ENCODE measurements around the gene GHR.
"Not testable (repeated sequence)": the region's sequence is repeated elsewhere in the genome, so short reads cannot be mapped to it uniquely, and the experiment has no call there.

The GHR gene

DNA sequence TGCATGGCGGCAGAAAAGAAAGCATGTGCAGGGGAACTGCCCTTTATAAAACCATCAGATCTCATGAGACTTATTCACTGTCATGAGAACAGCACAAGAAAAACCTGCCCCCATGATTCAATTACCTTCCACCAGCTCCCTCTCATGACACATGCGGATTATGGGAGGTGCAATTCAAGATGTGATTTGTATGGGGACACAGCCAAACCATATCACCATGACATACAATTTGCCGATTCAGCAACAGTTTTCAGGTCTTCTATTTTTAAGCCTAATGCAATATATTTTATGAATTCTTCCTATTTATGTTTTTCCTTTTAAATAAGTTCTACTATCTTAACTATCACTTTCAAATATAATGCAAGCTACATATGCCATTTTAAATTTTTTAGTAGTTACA, 242.6 kb downstream of the GHR start:
- no peak for TF ChIP-seq ZNF274 (IDR thresholded peaks at IDR 0.05; ENCODE audit: low read depth, low read length)
- H3K4me3 ChIP-seq (ENCODE audit: low read length) = no peak overlapping the region

DNA sequence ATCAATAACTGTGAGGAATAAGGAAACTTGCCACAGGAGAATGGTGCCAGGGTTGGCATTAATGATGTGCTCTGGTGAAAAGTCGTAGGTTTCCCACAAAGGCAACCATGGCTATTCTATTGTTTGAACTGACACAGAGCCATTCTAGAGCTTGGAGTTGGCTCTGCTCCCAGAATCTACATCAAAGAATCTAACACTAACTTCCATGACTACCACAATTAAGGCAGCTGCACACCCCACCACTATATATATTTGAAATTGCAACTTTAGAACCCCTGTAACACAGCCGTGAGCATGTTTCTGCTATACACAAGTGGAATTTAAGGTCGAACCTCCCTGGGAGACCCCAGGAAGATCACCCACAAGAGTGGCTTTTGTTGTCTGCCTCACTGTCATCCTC, 243.6 kb downstream of the GHR start:
- TF ChIP-seq ZNF274 (IDR thresholded peaks at IDR 0.05; ENCODE audit: low read depth, low read length) = no peak
- no peak overlapping the region for H3K4me3 ChIP-seq (ENCODE audit: low read length)

DNA sequence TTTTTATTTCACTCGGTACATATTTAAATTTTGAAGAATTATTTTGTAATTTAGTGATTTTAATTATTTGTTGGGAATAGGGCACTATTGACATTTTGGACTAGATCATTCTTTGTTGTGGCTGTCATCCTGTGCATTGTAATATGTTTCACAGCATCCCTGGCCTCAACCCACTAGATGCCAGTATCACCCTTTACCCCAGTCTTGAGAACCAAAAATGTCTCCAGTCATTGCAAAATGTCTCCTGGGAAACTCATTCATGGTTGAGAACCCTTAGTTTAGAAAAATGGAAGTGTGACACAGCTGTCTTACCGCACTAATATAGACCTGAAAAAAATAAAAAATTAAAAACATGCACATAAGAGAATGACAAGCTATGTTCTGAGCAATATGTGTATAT, 245.0 kb downstream of the GHR start:
- no peak for TF ChIP-seq ZNF274 (IDR thresholded peaks at IDR 0.05; ENCODE audit: low read depth, low read length)
- H3K4me3 ChIP-seq (ENCODE audit: low read length) = no peak overlapping the region

DNA sequence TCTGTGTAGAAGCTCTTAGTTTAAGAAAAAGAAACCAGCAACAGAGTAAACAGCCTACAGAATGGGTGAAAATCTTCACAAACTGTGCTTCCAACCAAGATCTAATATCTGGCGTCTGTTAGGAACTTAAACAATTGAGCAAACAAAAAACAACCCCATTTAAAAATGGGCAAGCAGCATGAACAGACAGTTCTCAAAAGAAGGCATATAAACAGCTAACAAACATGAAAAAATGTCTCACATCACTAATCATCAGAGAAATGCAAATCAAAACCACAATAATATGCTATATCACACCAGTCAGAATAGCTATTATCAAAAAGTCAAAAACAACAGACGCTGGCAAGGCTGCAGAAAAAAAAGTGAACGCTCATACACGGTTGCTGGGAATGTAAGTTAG, 249.7 kb downstream of the GHR start:
- no peak overlapping the region for H3K4me3 ChIP-seq (ENCODE audit: low read length)
- TF ChIP-seq ZNF274 (IDR thresholded peaks at IDR 0.05; ENCODE audit: low read depth, low read length) = no peak

DNA sequence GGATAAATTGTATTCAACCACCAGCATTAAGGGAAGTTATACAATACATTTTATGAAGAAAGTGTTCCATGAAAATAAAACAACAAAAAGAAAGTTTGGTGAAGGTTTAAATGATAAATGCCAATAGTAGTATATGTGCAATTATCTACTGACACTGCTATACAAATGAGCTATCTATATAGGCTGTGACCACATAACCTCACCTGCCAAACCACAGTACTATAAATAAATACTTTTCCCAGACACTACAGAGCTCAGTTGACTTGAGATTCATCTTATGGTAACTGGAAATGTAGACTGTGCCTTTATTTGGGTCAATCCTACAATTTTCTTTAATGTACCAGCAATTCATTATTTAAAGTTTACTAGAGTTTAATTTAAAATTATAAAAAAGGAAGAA, 252.4 kb downstream of the GHR start:
- no peak overlapping the region for H3K4me3 ChIP-seq (ENCODE audit: low read length)
- no peak for TF ChIP-seq ZNF274 (IDR thresholded peaks at IDR 0.05; ENCODE audit: low read depth, low read length)

DNA sequence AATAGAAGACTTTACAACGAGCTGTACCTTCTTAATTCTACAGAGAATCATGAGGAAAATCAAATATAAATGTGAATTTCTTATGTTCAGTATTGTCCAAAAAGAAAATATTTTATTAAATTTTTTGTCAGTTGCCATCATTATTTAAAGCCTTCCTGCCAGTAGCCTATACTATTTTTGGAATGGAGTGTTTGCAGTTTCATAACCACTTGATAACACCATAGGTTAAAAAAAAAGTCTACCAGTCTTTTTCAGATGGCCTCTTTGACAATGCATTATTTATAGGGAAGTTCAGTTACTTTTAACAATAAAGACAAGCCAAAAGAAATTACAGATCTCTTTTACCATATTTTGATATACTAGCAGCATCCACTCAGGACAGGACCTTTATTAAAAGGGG, 253.1 kb downstream of the GHR start:
- no peak overlapping the region for H3K4me3 ChIP-seq (ENCODE audit: low read length)
- TF ChIP-seq ZNF274 (IDR thresholded peaks at IDR 0.05; ENCODE audit: low read depth, low read length) = no peak

DNA sequence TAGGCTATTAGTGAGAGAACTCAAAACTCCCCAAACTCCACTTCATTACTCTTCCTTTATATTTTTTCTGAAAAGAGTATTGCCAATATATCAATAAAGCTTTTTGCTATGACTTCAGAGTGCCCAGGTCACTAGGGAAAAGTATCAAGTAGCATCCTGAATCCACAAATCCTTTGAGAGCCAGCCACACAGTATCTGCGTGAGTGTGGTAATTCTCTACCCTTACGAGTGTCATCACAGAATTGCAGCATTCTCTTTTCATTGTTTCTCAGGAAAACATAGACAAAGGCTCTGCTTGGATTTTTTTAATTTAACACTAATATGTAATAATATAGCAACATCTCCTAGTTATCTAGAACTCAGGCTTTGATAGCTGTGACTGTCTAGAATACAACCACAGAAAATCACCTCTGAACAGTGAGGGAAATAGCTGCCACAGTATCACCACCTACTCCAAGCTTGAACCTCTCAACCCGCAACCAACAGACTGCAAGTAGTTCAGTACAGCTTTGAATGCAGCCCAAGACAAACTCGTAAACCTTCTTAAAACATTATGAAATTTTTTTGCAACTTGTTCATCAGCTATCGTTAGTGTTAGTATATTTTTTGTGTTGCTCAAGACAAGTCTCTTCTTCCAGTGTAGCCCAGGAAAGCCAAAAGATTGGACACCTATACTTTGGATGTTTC, 254.1 kb downstream of the GHR start:
- H3K4me3 ChIP-seq (ENCODE audit: low read length) = no peak overlapping the region
- TF ChIP-seq ZNF274 (IDR thresholded peaks at IDR 0.05; ENCODE audit: low read depth, low read length) = no peak

DNA sequence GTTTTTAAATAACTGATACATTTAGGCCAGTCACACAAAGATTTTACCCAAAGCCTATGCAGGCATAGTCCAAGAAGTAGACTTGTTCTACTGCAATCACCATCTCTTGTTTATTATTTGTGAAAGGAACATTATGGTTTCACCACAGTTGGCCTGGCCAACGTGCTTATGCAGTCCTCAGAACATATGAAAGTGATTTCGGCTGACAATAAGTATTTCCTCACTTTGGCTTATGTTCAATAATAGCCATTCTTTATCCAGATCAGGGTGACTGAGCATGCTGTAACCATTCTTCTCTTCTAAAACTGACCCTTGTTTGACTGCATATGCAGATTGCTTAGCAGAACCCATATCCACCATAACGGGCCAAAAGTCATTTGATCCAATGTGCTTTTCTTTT, 256.8 kb downstream of the GHR start:
- H3K4me3 ChIP-seq (ENCODE audit: low read length) = no peak overlapping the region
- no peak for TF ChIP-seq ZNF274 (IDR thresholded peaks at IDR 0.05; ENCODE audit: low read depth, low read length)

DNA sequence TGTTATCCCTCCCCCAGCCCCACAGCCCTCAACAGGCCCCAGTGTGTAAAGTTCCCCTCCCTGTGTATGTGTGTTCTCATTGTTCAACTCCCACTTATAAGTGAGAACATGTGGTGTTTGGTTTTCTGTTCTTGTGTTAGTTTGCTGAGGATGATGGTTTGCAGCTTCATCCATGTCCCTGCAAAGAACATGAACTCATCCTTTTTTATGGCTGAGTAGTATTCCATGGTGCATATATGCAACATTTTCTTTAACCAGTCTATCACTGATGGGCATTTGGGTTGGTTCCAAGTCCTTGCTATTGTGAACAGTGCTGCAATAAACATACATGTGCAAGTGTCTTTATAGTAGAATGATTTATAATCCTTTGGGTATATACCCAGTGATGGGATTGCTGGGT, 261.8 kb downstream of the GHR start:
- H3K4me3 ChIP-seq (ENCODE audit: low read length) = not testable (repeated sequence)

DNA sequence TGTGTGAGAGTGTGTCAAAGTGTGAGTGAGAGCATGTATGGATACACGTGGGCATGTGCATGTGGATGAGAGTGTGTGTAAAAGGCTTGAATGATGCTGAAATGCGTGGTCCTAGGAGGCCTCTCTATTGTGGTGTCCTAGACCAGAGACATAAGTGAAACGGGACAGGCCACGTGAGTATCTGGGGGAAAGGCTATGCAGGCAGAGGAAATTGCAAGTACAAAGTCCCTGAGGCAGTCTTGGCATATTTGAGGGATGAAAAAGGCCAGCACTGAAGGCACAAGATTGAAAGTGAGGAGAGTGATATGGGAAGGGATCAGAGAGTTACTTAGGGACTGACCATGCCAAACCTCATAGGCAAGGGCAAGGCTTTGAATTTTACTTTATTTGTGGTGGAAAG, 266.2 kb downstream of the GHR start:
- TF ChIP-seq ZNF274 (IDR thresholded peaks at IDR 0.05; ENCODE audit: low read depth, low read length) = no peak
- H3K4me3 ChIP-seq (ENCODE audit: low read length) = no peak overlapping the region

DNA sequence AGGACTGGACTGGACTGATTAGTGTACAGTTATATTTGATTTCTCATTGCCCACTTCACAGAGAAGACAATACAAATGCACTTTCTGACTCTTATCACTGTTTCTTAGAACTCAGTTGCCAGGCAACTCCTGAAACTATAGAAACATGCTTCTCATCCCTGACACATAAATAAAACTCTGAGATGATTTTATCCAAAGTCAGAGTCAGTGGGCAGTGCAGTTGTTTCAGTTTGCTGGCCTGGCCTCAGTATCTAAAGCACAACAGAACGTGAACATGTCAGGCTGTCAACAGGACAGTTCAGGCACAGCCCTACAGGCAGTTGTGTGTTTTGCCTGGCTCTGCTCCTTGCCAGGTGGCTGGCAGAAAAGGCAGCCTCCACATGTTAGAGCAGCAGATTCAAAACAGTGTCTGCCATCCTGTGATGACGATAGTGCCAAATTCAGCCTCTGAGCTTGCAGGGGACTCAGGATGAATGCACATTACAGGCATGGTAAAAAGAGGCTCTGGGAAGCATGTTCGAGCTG, 268.2 kb downstream of the GHR start:
- TF ChIP-seq ZNF274 (IDR thresholded peaks at IDR 0.05; ENCODE audit: low read depth, low read length) = no peak
- H3K4me3 ChIP-seq (ENCODE audit: low read length) = no peak overlapping the region

DNA sequence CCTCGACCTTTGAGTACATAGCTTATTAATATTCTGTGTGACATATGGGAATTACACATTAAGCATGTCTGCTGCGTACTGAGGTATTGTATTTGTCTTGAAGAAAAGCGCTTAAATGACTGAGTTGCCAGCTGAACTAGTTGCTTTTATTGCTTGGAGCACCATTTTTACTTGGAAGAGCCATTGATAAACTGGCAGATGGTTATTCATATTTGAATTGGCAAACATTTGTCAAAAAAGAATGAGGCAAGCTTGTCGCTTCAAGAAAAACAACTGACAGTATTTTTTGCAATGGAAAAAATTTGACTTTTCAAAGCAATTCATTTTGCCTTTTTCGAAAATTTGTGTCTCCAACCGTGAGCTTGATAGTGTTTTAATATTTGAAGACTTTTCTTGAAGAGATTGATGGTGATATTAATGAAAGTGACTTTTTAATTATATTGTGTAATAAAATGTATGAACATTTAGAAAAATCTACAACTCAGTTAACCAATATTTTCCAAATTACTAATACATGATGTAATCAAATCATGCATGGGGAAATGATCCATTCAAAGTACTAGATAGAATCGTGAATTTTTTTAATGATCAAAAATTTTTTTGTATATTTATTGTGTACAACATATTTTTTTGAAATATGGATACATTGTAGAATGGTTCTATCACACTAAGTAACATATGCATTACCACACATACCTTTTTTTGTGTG, 278.3 kb downstream of the GHR start:
- TF ChIP-seq ZNF274 (IDR thresholded peaks at IDR 0.05; ENCODE audit: low read depth, low read length) = no peak
- no peak overlapping the region for H3K4me3 ChIP-seq (ENCODE audit: low read length)

DNA sequence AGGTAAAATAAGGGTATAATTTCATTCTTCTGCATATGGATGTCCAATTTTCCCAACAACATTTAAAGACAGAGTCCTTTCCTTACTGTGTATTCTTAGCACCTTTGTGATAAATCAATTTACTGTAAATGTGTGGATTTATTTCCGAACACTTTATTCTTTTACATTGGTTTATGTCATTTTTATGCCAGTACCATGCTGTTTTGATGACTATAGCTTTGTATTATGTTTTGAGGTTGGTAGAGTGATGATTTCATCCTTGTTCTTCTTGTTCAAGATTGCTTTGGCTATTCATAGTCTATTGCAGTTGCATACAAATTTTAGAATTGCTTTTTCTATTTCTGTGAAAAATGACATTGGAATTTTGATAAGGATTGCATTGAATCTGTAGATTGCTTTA, 280.0 kb downstream of the GHR start:
- H3K4me3 ChIP-seq (ENCODE audit: low read length) = no peak overlapping the region
- TF ChIP-seq ZNF274 (IDR thresholded peaks at IDR 0.05; ENCODE audit: low read depth, low read length) = no peak

DNA sequence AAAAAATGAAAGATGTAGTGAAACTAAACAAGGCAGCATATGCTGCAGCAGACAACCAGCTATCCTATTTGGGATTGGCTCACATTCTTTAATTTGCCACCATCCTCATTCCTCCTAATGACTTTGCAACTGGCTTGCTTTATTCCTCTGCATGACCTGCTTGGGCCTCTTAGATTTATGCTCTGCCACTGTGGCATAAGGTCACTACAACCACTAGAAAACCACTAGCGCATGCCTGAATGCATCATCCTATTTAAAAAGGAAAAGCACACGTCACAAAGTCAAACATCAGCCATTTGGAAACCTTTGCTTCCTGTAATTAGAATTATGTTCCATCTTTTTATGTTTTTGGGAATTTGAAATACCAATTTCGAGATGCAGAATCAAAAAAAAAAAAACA, 292.5 kb downstream of the GHR start:
- no peak for TF ChIP-seq ZNF274 (IDR thresholded peaks at IDR 0.05; ENCODE audit: low read depth, low read length)
- H3K4me3 ChIP-seq (ENCODE audit: low read length) = no peak overlapping the region

DNA sequence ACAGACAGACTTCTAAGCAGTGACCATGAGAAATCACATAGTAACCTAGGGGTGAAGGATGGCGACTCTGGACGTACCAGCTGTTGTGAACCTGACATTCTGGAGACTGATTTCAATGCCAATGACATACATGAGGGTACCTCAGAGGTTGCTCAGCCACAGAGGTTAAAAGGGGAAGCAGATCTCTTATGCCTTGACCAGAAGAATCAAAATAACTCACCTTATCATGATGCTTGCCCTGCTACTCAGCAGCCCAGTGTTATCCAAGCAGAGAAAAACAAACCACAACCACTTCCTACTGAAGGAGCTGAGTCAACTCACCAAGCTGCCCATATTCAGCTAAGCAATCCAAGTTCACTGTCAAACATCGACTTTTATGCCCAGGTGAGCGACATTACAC, 295.4 kb downstream of the GHR start:
- no peak overlapping the region for H3K4me3 ChIP-seq (ENCODE audit: low read length)
- no peak for TF ChIP-seq ZNF274 (IDR thresholded peaks at IDR 0.05; ENCODE audit: low read depth, low read length)
